K562 (cell line): Measurements from ENCODE around the gene MGST2. TPM values are rescaled to one million over a fixed set of nuclear protein-coding genes. Genes with fewer than 3 reads are reported as not detected.

Source experiments
- ATAC-seq: fragments of 200-7000 bp; cut with Tn5 transposase; 3 replicates; pipeline ENCODE4 v1.9.1; 2020; ENCODE audit warnings: moderate library complexity
- BruUV-seq: library from RNA; stranded (reverse); fragments of 400-500 nt; replicated peaks from 2 replicates; lab custom pipeline; 2021; lab: Mats Ljungman, UMichigan
- CTCF ChIA-PET: fragments of 300-600 bp; formaldehyde crosslinking; extraction: SDS; loops from one replicate; lab custom pipeline; 2021; ENCODE audit warnings: low intra/inter-chr PET ratio; lab: Yijun Ruan, JAX
- POLR2A ChIA-PET: fragments of 300-600, 350-650 bp; sonication (Branson Sonifier 250); formaldehyde crosslinking; extraction: SDS; loops from one replicate; lab custom pipeline; 2021; ENCODE audit warnings: antibody characterized with exemption, inconsistent platforms; lab: Yijun Ruan, JAX
- DNase-seq, 4 experiments: peaks; one replicate each; pipeline versions ENCODE4 v3.0.0 to v3.0.0-alpha.2; 2011 to 2018; ENCODE audit warnings: low spot score in 3 of 4, mixed read lengths in 3 of 4; ENCODE audit errors: extremely low read depth in 1 of 4
- FAIRE-seq: peaks from 2 replicates; lab custom pipeline; 2011; peaks lifted over from hg19 to GRCh38; lab: Jason Lieb, UNC
- H2AFZ ChIP-seq: 2 replicates; pipeline ENCODE4 v1.6.0; 2011; ENCODE audit warnings: low read depth, low read length, control low read depth, inconsistent platforms
- H3K27ac ChIP-seq: fragments of 200-600 bp; 3 replicates; pipeline ENCODE4 v1.8.0; 2011; ENCODE audit warnings: low read depth, mild to moderate bottlenecking, control low read depth, inconsistent platforms, low read length, moderate library complexity, mixed read lengths; ENCODE audit errors: extremely low read depth
- H3K27me3 ChIP-seq, 2 experiments: fragments of 300-600 bp in 1 of 2; 2 replicates in 1 of 2; 3 replicates in 1 of 2; pipeline versions ENCODE4 v1.6.0 to v1.8.0; 2011; ENCODE audit warnings: inconsistent platforms in 2 of 2, low read length in 2 of 2, mild to moderate bottlenecking in 1 of 2, mixed read lengths in 1 of 2, moderate library complexity in 1 of 2; ENCODE audit not compliant: control insufficient read depth in 2 of 2, insufficient read depth in 2 of 2
- H3K36me3 ChIP-seq: fragments of 300-600 bp; 3 replicates; pipeline ENCODE4 v1.8.0; 2011; ENCODE audit warnings: mild to moderate bottlenecking, low read length, inconsistent platforms; ENCODE audit not compliant: control insufficient read depth, insufficient read depth
- H3K4me1 ChIP-seq, 2 experiments: fragments of 200-600 bp in 1 of 2; replicated peaks in 1 of 2; 2 replicates in 1 of 2; 3 replicates in 1 of 2; pipeline versions ENCODE4 v1.5.1 to v1.8.0; 2011; ENCODE audit warnings: inconsistent platforms in 2 of 2, low read length in 2 of 2, mild to moderate bottlenecking in 1 of 2, mixed read lengths in 1 of 2, moderate library complexity in 1 of 2; ENCODE audit not compliant: control insufficient read depth in 2 of 2, insufficient read depth in 2 of 2
- H3K4me2 ChIP-seq: 2 replicates; pipeline ENCODE4 v1.6.1; 2011; ENCODE audit warnings: low read length, control low read depth, inconsistent platforms, mixed read lengths; ENCODE audit not compliant: insufficient read depth
- H3K4me3 ChIP-seq: fragments of 200-600 bp; sonication (generic), shearing (Covaris generic); 2 replicates; pipeline ENCODE4 v1.5.1; 2016; ENCODE audit warnings: control low read depth, inconsistent platforms
- H3K79me2 ChIP-seq: fragments of 200-600 bp; 3 replicates; pipeline ENCODE4 v1.8.0; 2011; ENCODE audit warnings: low read length, inconsistent platforms; ENCODE audit not compliant: control insufficient read depth, insufficient read depth
- H3K9ac ChIP-seq, 2 experiments: 2 replicates each; pipeline versions ENCODE4 v1.6.0 to v1.6.1; 2011; ENCODE audit warnings: low read depth in 2 of 2, low read length in 2 of 2, control low read depth in 1 of 2, inconsistent platforms in 1 of 2, mild to moderate bottlenecking in 1 of 2, mixed read lengths in 1 of 2; ENCODE audit not compliant: insufficient read depth in 1 of 2
- H3K9me1 ChIP-seq: one replicate; pipeline ENCODE4 v1.6.0; 2011; ENCODE audit warnings: inconsistent platforms, mild to moderate bottlenecking, low read length, moderate library complexity; ENCODE audit not compliant: control insufficient read depth, insufficient read depth
- H3K9me3 ChIP-seq: replicated peaks from 2 replicates; pipeline ENCODE4 v1.5.1; 2011; ENCODE audit warnings: low read depth, low read length, inconsistent platforms; ENCODE audit not compliant: control insufficient read depth, insufficient read depth
- H4K20me1 ChIP-seq: replicated peaks from 2 replicates; pipeline ENCODE4 v1.6.1; 2011; ENCODE audit warnings: low read length, inconsistent platforms, mixed read lengths; ENCODE audit not compliant: control insufficient read depth, insufficient read depth
- CEBPB ChIP-seq: fragments of 450-650 bp; IDR thresholded peaks from 2 replicates; pipeline ENCODE4 v1.6.1; 2016; ENCODE audit warnings: missing genetic modification characterization, missing compliant biosample characterization
- ELF4 ChIP-seq: fragments of 450-650 bp; formaldehyde crosslinking; IDR thresholded peaks from 2 replicates; pipeline ENCODE4 v1.4.0; 2022; ENCODE audit warnings: missing genetic modification characterization
- FOXA1 ChIP-seq: fragments of 450-650 bp; IDR thresholded peaks from 2 replicates; pipeline ENCODE4 v1.6.1; 2016; ENCODE audit warnings: mild to moderate bottlenecking, borderline replicate concordance
- FOXK1 ChIP-seq: sonication (generic); formaldehyde crosslinking; IDR thresholded peaks from 2 replicates; pipeline ENCODE4 v1.8.0; 2022; ENCODE audit warnings: missing genetic modification reagents, mild to moderate bottlenecking, borderline replicate concordance
- HCFC1 ChIP-seq: IDR thresholded peaks from 2 replicates; pipeline ENCODE4 v1.6.1; 2012; ENCODE audit warnings: low read depth, low read length, improper control_type of control experiment
- HINFP ChIP-seq: fragments of 450-650 bp; conservative IDR thresholded peaks from 2 replicates; pipeline ENCODE4 v1.6.1; 2016; ENCODE audit warnings: missing genetic modification characterization, low read depth, mild to moderate bottlenecking, control low read depth, missing compliant biosample characterization
- KDM5B ChIP-seq: fragments of 200-600 bp; sonication (generic); IDR thresholded peaks from 2 replicates; pipeline ENCODE4 v1.6.1; 2012; ENCODE audit warnings: low read depth, mild to moderate bottlenecking, moderate library complexity, low read length, control low read depth, inconsistent platforms; ENCODE audit not compliant: insufficient replicate concordance
- KLF1 ChIP-seq: fragments of 450-650 bp; IDR thresholded peaks from 2 replicates; pipeline ENCODE4 v1.6.1; 2016; ENCODE audit warnings: missing genetic modification characterization, missing compliant biosample characterization
- WGBS: fragments of 100-300 bp; shearing (Covaris generic); methylation state at CpG from one replicate; pipeline ENCODE4 v1.1.6; 2016; ENCODE audit warnings: low coverage, mixed read lengths; ENCODE audit not compliant: insufficient coverage; ENCODE audit errors: missing lambda C conversion rate; 5-methylcytosine and 5-hydroxymethylcytosine counted together
- in situ Hi-C: fragments of 300-500 bp; cut with MboI; formaldehyde crosslinking; loops from 4 replicates; pipeline ENCODE4 v1.15.0; 2018; ENCODE audit warnings: inconsistent platforms, mixed read lengths
- intact Hi-C: fragments of 100-400 bp; cut with micrococcal nuclease; formaldehyde crosslinking; loops from 2 replicates; pipeline ENCODE4 v1.14.2; 2022
- polyA plus RNA-seq, 8 experiments: library from polyadenylated mRNA; depleted of rRNA in 4 of 8; stranded (reverse) in 5 of 8; unstranded in 3 of 8; fragments of >200 nt; fragmentation: Nextera tagmentation in 2 of 8; fragmentation: Illumina TruSeq in 1 of 8; extraction: Ambion mirVana in 2 of 8; extraction: Trizol in 1 of 8; gene quantifications; 2 replicates each; pipeline versions ENCODE4 v1.2.1 to v1.2.3, GENCODE V29; 2011 to 2014; ENCODE audit warnings: inconsistent platforms in 1 of 8, missing spikeins in 1 of 8
- total RNA-seq, 7 experiments: library from RNA; depleted of rRNA in 6 of 7; stranded (reverse); fragments of >200 nt in 6 of 7; fragmentation: Illumina TruSeq in 2 of 7; extraction: Trizol in 2 of 7; gene quantifications; 2 replicates each; pipeline versions ENCODE4 v1.2.1 to v1.2.3, GENCODE V29; 2011 to 2021; ENCODE audit warnings: low replicate concordance in 1 of 7

The MGST2 gene
- total and polyA plus RNA-seq, 9 of the 15 experiments (the other 6 are each of a cell fraction or from before 2014, with no cell fraction given), result 38.7 to 115 (median 84.6) TPM

- no peaks in the 10 kb centered on the region for H3K9me1 ChIP-seq
- peaks cover 0 to 4% of the 10 kb centered on the region in 2 experiments; a peak in 2 of 5 replicates for H3K4me1 ChIP-seq
- H3K27me3 ChIP-seq, result peaks cover 14 to 25% of the 10 kb centered on the region in 2 experiments
- 2% methylated on average over 5 of the region's 5 CpGs for WGBS
- FAIRE-seq (no peak), DNase-seq (no peak), ATAC-seq (no peak)
- H4K20me1 ChIP-seq, result no peaks in the 10 kb centered on the region
- in situ Hi-C loops (no loop called here), intact Hi-C loops (no loop called here)
- no peaks in the 10 kb centered on the region for H3K9me3 ChIP-seq
- TF ChIP-seq HCFC1 (no peak), CEBPB (no peak), KLF1 (tag) (no peak), FOXA1 (no peak), HINFP (tag) (no peak), KDM5B (no peak), FOXK1 (CRISPR knock-in tag) (no peak), ELF4 (CRISPR knock-in tag) (no peak)
- H3K4me3 ChIP-seq, result no peak overlapping the region
- no peak overlapping the region for H3K9ac ChIP-seq
- H3K36me3 ChIP-seq, result no peaks in the 10 kb centered on the region
- ChIA-PET POLR2A (no interaction called here), CTCF (no interaction called here)
- H3K4me2 ChIP-seq, result no peak overlapping the region
- no peak overlapping the region for H2AFZ ChIP-seq
- H3K79me2 ChIP-seq, result no peaks in the 10 kb centered on the region
- BruUV-seq, result no TSS peak
- no peak overlapping the region for H3K27ac ChIP-seq
Observed at GRCh38 chr4:139630991-139631390, 34.6 kb upstream of the MGST2 start.
